Measurements from ENCODE around the gene ZBED6.
"Not testable (repeated sequence)": the region's sequence is repeated elsewhere in the genome, so short reads cannot be mapped to it uniquely, and the experiment has no call there.

The ZBED6 gene

GRCh38 chr1:203795441-203796235, at the start of gene ZBED6, which contains the start of gene ZC3H11A:
TSS of gene ZBED6 (plus strand) at chr1:203795623. CDS start at chr1:203797523, 1,900 bp downstream.
TSS of gene ZC3H11A (plus strand) at chr1:203795623. CDS start at chr1:203817071, 21,448 bp downstream.
- peak; percentile 97 for FAIRE-seq
- DNase-seq (ENCODE audit: extremely low spot score, insufficient read length, low read depth): peak; percentile 87

- DNase-seq (ENCODE audit: extremely low spot score, insufficient read length, low read depth) (no peak), FAIRE-seq (no peak)
These were observed 49.1 kb upstream of the ZBED6 start for GRCh38 chr1:203746281-203746680.

- FAIRE-seq (no peak), DNase-seq (ENCODE audit: extremely low spot score, insufficient read length, low read depth) (no peak)
These were observed 44.4 kb upstream of the ZBED6 start for GRCh38 chr1:203751051-203751450.

- not testable (repeated sequence) for FAIRE-seq; DNase-seq (ENCODE audit: extremely low spot score, insufficient read length, low read depth)
These were observed 43.6 kb upstream of the ZBED6 start for GRCh38 chr1:203751618-203752361.

GRCh38 chr1:203754455-203754864, 41.0 kb upstream of the ZBED6 start:
- DNase-seq (ENCODE audit: extremely low spot score, insufficient read length, low read depth) (no peak), FAIRE-seq (peak; percentile 81)

GRCh38 chr1:203756036-203756435, 39.4 kb upstream of the ZBED6 start:
- FAIRE-seq: no peak
- DNase-seq (ENCODE audit: extremely low spot score, insufficient read length, low read depth): no peak

- not testable (repeated sequence) for FAIRE-seq; DNase-seq (ENCODE audit: extremely low spot score, insufficient read length, low read depth)
These were observed 36.7 kb upstream of the ZBED6 start for GRCh38 chr1:203758749-203759148.

GRCh38 chr1:203760506-203760905, 34.9 kb upstream of the ZBED6 start:
- no peak for DNase-seq (ENCODE audit: extremely low spot score, insufficient read length, low read depth)

GRCh38 chr1:203761958-203762357, 33.5 kb upstream of the ZBED6 start:
- DNase-seq (ENCODE audit: extremely low spot score, insufficient read length, low read depth); FAIRE-seq: not testable (repeated sequence)

More at GRCh38 chr1:203760506-203760905, 34.9 kb upstream of the ZBED6 start:
- FAIRE-seq: no peak

GRCh38 chr1:203763505-203763904, 31.9 kb upstream of the ZBED6 start:
- DNase-seq (ENCODE audit: extremely low spot score, insufficient read length, low read depth): no peak
- FAIRE-seq: no peak

GRCh38 chr1:203764105-203765028, 31.1 kb upstream of the ZBED6 start:
- no peak for DNase-seq (ENCODE audit: extremely low spot score, insufficient read length, low read depth)
- no peak for FAIRE-seq

- FAIRE-seq: peak; percentile 90
- DNase-seq (ENCODE audit: extremely low spot score, insufficient read length, low read depth): peak; percentile 57
These were observed 30.2 kb upstream of the ZBED6 start, which contains the start of gene LAX1 for GRCh38 chr1:203765029-203765837. TSS of gene LAX1 (plus strand) at chr1:203765183. CDS start at chr1:203765566, 383 bp downstream.

GRCh38 chr1:203768256-203768655, 27.2 kb upstream of the ZBED6 start:
- no peak for DNase-seq (ENCODE audit: extremely low spot score, insufficient read length, low read depth)
- FAIRE-seq: no peak

GRCh38 chr1:203769505-203770343, 25.7 kb upstream of the ZBED6 start:
- DNase-seq (ENCODE audit: extremely low spot score, insufficient read length, low read depth) (no peak), FAIRE-seq (no peak)

GRCh38 chr1:203771901-203772301, 23.5 kb upstream of the ZBED6 start:
- FAIRE-seq: no peak
- DNase-seq (ENCODE audit: extremely low spot score, insufficient read length, low read depth): no peak

- DNase-seq (ENCODE audit: extremely low spot score, insufficient read length, low read depth): no peak
- FAIRE-seq: no peak
These were observed 22.6 kb upstream of the ZBED6 start for GRCh38 chr1:203772836-203773235.

- FAIRE-seq (no peak), DNase-seq (ENCODE audit: extremely low spot score, insufficient read length, low read depth) (no peak)
These were observed 18.8 kb upstream of the ZBED6 start for GRCh38 chr1:203776636-203777035.

GRCh38 chr1:203777596-203777995, 17.8 kb upstream of the ZBED6 start:
- no peak for FAIRE-seq

More at GRCh38 chr1:203777596-203777995, 17.8 kb upstream of the ZBED6 start:
- DNase-seq (ENCODE audit: extremely low spot score, insufficient read length, low read depth): no peak

Data from GM18507 (cell line).